Lower leg skin (tissue), 3 donors: Measurements from ENCODE around the gene TMEM132D.

Source experiments
- POLR2A ChIP-seq, 2 donors: fragments of 450-650 bp; IDR thresholded peaks; one replicate each; pipeline ENCODE4 v1.6.1; 2016 to 2017; ENCODE audit warnings: antibody characterized with exemption in 2 of 2, mild to moderate bottlenecking in 1 of 2, moderate library complexity in 1 of 2
- TF ChIP-seq, protein P1 (sequence below), 3 donors: fragments of 450-650 bp; IDR thresholded peaks; one replicate each; pipeline ENCODE4 v1.5.1; 2016; ENCODE audit warnings: antibody characterized with exemption in 3 of 3, mild to moderate bottlenecking in 3 of 3, moderate library complexity in 2 of 3

DNA sequence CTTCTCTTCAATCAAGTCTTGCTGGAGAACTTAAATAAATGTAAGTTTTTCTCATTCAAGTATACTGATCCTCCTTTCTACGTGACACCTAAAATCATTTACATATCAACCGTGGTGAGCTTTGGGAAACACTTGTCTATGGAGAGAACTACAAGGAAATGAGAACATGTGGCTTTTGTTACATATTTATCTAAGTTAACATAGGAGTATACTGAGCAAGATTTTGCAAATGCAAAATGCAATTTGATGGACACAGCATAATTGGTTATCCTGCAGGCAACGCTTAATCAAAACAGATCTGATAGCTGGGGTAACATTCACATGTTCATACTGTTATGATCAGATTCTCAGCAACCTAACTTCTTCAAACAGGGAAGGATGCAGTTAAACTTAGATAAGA, 376.3 kb downstream of the TMEM132D start:
- TF ChIP-seq POLR2A (IDR thresholded peaks at IDR 0.05) = no peak
- TF ChIP-seq, protein P1, sequence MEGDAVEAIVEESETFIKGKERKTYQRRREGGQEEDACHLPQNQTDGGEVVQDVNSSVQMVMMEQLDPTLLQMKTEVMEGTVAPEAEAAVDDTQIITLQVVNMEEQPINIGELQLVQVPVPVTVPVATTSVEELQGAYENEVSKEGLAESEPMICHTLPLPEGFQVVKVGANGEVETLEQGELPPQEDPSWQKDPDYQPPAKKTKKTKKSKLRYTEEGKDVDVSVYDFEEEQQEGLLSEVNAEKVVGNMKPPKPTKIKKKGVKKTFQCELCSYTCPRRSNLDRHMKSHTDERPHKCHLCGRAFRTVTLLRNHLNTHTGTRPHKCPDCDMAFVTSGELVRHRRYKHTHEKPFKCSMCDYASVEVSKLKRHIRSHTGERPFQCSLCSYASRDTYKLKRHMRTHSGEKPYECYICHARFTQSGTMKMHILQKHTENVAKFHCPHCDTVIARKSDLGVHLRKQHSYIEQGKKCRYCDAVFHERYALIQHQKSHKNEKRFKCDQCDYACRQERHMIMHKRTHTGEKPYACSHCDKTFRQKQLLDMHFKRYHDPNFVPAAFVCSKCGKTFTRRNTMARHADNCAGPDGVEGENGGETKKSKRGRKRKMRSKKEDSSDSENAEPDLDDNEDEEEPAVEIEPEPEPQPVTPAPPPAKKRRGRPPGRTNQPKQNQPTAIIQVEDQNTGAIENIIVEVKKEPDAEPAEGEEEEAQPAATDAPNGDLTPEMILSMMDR (IDR thresholded peaks at IDR 0.05) = no peak
